Peyer's patch (tissue), 4 donors: ENCODE results near the gene KLF5.

Experiments used
- CTCF ChIP-seq, 6 experiments: fragments of 450-650 bp in 4 of 6; fragments of 200-600 bp in 2 of 6; sonication (generic) in 1 of 6; IDR thresholded peaks; one replicate each; pipeline ENCODE4 v1.5.1; 2017 to 2019; ENCODE audit warnings: antibody characterized with exemption in 6 of 6, mild to moderate bottlenecking in 3 of 6, moderate library complexity in 1 of 6
- POLR2A ChIP-seq, 2 donors: fragments of 450-650 bp; IDR thresholded peaks; one replicate each; pipeline ENCODE4 v1.5.1; 2017; ENCODE audit warnings: antibody characterized with exemption in 2 of 2, mild to moderate bottlenecking in 2 of 2, moderate library complexity in 2 of 2

GRCh38 chr13:73065665-73066340, 7.0 kb downstream of the KLF5 start:
- TF ChIP-seq CTCF (IDR thresholded peaks at IDR 0.05): peak in 1 of 6 experiments; percentile 3
- no peak for TF ChIP-seq POLR2A (IDR thresholded peaks at IDR 0.05)
